ENCODE results near the gene HDAC11.
"Not testable (repeated sequence)": the region's sequence is repeated elsewhere in the genome, so short reads cannot be mapped to it uniquely, and the experiment has no call there.

HDAC11 gene, protein sequence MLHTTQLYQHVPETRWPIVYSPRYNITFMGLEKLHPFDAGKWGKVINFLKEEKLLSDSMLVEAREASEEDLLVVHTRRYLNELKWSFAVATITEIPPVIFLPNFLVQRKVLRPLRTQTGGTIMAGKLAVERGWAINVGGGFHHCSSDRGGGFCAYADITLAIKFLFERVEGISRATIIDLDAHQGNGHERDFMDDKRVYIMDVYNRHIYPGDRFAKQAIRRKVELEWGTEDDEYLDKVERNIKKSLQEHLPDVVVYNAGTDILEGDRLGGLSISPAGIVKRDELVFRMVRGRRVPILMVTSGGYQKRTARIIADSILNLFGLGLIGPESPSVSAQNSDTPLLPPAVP
- total RNA-seq = 4.8 to 10.0 reads per million in 2 donors

DNA sequence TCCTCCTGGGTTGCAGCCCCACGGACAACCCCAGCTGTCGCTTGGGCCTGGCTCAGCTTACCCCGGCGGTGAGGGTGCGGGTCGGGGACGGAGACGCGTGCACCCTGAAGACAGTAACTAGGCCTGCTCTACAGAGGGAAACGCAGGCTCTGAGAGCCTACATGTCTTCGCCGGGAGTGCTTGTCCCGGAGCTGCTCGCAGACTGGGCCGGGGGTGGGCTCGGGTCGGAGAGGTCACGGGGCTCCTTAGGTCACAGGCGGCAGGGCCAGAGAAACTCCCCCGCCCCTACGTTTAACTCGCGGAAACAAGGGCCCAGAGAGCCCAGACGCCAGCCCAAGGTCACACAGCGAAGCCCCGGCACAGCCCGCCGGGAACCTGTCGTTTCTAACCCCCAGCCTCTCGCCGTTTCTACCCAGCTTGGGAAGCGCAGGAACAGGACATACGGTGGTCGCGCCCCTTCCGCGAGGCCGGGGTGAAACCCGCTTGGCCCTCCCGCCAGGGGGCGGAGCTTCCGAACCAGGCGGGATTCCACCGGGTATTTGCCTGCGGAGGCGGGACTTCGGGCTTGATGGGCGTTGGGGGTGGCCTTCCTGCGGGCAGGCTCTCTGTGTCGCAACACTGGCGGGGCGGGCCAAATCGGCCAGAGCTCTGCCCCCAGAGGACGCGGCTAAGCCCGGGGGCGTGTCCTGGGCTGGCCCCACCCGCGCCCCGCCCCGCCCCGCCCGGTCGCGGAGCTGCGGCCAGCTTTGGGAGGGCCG, at the start of gene HDAC11:
Gene HDAC11, plus strand, starts transcription at position 725 of the 758 bp plus-strand sequence. CDS start 42 bp downstream, outside the sequence.
- DNase-seq = peak; percentile 98

DNA sequence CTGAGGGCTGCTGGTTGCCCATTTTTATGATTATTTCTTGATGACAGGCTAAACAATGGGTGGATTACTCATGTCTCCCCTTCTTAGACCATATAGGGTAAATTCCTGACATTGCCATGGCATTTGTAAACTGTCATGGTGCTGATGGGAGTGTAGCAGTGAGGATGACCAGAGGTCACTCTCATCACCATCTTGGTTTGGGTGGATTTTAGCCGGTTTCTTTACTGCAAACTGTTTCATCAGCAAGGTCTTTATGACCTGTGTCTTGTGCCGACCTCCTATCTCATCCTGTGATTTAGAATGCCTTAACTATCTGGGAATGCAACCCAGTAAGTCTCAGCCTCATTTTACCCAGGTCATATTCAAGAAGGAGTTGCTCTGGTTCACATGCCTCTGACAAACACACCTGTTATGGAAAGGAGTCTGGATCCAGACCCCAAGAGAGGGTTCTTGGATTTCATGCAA, 49.7 kb upstream of the HDAC11 start:
- DNase-seq = not testable (repeated sequence)

DNA sequence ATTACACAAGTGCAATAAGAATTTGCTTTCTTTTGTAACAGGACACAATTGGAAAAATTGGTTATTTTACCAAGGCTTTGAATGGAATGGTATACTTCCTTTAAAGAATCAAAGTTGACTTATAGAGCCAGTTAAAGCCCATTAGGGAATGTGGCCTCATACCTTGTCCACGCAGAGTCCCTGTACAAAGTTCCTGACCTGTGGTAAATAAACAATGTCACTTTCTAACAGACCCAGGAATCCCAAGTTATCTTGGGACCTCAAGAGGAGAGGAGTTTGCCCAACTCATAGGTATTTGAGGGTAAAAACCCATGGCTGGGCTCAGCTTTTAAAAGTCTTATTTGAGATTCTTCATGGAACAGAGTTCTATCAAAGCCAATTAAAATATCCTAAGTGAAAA, 48.0 kb upstream of the HDAC11 start:
- no peak for DNase-seq

DNA sequence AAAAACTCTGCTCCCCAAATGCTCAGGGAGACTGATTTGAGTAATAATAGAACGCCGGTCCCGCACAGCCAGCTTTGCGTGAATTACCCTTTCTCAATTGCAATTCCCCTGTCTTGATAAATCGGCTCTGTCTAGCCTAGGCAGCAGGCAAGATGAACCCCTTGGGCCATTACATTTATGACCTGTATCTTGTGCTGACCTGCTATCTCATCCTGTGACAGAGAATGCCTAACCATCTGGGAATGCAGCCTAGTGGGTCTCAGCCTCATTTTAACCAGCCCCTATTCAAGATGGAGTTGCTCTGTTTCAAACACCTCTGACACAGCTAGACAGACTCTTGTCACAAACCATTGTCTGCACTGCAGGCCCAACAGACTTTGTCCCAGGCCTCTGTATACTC, 46.2 kb upstream of the HDAC11 start:
- DNase-seq = no peak

DNA sequence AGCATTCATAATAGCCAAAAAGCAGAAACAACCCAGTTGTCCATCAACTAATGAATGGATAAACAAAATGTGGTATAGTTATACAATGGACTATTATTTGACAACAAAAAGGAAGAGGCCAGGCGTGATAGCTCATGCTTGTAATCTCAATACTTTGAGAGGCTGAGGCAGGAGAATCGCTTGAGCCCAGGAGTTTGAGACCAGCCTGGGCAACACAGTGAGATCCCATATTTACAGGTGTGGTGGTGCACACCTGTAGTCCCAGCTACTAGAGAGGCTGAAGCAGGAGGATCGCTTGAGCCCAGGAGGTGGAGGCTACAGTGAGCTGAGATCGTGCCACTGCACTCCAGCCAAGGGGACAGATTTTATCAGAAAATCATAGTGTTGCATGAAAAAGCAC, 43.9 kb upstream of the HDAC11 start:
- DNase-seq = not testable (repeated sequence)

DNA sequence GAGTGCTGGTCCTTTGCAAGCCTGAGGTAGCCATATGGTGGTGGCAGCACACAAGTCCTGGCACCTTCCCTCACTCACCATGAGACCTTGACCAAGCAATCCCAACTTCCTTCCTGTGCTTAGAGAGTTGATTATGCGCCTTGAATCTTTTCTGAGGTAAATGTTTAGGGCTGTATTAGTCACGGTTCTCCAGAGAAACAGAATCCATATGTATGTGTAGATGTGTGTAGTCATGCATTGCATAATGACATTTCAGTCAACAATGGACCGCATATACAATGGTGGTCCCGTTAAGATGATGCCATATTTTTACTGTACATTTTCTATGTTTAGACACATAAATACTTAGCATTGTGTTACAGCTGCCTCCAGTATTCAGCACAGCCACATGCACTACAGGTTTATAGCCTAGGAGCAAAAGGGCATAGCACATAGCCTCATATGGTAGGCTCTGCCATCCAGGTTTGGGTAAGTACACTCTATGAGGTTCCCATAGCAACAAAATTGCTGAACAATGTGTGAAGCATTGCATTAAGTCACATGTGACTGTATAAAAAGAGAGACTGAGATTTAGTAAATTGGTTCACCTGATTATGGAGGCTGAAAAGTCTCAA, 39.8 kb upstream of the HDAC11 start:
- DNase-seq = no peak

DNA sequence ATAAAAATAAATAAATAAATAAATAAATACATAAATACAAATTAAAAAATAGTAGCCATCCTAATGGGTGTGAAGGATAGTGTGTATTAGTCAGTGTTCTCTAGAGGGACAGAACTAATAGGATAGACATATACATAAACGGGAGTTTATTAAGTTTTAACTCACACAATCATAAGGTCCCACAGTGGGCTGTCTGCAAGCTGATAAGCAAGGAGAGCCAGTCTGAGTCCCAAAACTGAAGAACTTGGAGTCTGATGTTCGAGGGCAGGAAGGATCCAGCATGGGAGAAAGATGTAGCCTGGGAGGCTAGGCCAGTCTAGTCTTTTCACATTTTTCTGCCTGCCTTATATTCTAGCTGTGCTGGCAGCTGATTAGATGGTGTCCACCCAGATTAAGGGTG, 37.2 kb upstream of the HDAC11 start:
- not testable (repeated sequence) for DNase-seq

DNA sequence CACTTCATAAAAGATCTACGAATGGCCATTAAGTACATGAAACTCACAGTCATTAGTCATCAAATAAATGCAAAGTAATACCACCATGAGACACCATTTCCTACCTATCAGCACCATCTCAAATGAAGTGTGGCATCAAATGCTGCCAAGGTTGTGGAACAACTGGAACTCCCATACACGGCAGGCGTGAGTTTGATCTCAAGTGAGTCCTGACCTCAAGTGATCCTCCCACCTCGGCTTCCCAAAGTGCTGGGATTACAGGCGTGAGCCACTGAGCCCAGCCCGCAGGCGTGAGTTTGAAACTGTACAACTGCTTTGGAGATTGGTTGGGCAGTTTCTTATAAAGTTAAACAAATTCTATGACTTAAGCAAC, 28.8 kb upstream of the HDAC11 start:
- peak; percentile 21 for DNase-seq

DNA sequence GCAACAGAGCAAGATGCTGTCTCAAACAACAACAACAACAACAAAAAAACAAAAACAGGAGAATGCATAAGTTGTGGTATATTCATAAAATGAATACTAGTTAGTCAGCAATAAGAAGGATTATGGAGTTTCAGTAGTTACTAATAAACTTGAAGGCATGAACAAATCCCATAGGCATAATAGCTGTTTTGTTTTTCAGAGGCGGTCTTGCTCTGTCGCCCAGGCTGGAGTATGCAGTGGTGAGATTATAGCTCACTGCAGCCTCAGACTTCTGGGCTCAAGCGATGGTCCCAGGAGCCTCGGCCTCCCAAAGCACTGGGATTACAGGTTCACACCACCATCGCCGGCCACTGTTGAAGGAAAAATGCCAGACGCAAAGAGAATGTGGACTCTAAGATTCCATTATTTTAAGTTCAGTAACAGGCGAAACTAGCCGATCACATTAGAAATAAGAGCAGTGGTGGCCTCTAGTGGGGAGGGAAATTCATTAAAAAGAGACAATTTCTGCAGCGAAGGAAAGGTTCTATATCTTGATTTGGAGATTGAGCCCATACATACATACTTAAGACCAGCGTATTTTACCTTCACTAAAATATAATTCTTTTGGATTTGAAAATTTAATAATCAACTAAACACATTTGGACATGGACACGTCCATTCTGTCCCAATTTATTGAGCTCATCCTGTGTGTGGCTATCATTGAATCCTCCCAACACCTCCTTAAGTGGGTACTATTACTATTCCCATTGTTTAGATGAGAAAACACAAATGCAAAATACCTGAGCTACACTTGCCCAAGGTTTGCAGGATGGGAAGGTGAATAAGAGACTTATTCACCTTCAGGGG, 27.4 kb upstream of the HDAC11 start:
- DNase-seq = peak; percentile 16

DNA sequence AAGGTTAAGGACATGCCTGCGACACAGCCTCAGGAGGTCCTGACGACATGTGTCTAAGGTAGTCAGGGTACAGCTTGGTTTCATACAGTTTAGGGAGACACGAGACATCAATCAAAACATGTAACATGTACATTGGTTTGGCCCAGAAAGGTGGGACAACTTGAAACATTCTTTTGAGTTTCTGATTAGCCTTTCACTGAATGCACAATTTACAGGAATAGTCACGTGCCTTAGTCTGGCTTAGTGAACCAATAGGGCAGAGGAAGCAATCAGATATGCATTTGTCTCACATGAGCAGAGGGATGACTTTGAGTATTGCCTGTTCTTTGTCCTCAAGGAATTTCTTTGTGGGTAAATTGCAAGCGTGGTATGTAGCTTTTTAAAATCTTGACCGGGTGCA, 24.5 kb upstream of the HDAC11 start:
- DNase-seq = no peak

DNA sequence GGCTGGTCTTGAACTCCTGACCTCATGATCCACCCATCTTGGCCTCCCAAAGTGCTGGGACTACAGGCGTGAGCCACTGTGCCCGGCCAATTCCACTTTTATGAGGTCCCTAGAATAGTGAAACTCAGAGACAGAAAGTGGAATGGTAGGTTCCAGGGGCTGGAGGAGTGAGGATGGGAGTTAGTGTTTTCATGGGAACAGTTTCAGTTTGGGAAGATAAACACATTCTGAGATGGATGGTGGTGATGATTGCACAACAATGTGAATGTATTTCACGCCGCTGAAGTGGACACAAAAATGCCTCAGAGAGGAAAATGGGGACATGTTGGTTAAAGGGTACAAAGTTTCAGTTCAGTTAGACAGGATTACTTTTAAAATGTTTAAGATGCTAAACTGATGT, 22.5 kb upstream of the HDAC11 start:
- no peak for DNase-seq

DNA sequence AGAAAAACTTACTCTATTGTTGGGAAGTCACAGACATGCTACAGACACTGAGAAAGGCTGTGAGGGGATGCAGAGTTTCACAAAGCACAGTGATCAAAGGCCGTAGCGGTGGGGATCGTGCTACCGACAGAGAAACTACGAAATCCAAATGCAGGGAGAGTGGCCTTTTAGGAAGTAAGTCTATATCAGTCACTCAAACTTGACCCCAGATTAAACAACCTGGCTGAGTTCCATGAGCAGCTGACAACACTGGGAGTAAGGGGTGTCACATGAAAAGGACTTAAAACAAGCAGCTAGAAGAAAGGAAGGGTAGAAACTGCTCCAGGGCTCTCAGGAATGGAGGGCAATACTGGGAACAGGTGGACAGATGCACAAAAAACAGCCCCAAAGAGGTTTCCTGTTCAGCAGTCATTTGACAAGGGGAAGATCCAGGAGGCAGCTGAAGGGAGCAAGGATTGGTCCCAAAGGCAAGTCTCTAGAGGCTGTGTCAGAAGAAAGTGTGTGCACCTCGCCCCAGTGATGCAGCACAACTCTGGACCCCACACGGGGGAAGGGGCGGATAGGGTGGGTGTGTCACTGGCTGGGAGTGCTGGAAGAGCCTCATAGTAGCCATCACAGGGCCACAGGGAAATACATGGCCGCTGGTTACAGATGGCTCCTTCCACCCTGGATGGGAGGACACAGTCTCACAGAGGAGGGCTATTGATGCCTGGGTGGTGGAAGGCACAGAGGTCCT, 20.3 kb upstream of the HDAC11 start:
- no peak for DNase-seq

DNA sequence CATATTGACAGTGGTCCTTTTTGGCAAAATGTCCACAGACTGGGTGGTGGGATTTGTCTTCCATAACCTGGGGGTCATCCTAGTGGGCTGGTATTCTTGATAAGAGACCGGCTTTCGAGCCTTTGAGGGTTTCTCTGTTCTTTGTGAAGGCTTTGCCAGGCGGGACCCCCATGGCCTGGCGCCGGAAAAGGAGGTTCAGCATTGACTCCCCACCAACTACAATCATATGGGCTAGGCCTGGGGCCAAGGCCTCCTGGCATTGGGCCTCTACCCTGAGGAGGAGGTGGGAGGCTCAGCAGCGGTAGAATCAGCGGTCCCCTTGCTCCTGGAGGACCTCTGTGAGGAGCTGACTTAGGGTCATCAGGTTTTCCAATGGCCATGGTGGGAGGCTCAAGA, 19.8 kb upstream of the HDAC11 start:
- no peak for DNase-seq

DNA sequence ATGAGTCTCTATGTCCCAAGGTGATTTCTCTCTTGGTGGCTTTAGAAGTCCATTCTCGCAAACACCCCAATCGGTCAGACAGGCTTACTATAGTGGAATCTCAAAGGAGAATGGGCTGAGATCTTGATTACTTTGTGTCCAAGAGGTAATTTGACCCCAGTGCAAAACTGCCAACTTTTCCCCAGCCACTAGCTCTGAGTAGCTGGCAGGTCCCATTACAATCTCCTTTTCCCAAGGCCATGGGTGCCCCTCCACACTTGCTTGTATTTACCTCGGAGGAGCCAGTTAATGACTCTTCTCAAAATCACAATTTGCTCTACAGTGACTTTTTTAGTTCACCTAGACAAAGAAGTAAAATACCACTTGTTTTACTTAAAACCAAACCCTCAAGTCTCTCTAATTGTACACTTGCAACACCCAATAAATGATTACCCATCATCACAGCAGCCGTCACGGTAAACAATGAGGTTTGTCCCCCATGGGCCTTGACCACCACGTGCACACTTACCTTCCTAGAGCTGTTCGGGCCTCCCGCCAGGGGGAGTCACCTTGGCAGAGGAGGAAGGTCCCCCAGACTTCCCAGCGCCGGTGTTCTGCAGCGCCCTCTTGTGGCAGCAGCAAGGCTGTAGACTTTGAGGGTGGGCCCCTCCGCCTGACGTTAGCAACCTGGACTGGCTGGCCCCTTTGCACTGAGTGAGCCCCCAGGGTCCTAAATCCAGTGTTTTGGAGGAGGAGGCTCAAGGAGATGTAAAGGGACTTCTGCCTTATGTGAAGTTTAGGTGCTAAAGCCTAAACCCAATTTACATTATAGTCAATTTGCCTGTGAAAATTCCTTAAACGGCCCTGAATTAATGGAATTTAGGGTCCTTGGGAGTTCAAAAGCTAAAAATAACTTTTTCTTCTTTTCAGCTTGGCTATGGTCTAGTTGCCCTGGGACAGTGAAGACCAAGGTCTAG, 18.7 kb upstream of the HDAC11 start:
- peak; percentile 80 for DNase-seq

DNA sequence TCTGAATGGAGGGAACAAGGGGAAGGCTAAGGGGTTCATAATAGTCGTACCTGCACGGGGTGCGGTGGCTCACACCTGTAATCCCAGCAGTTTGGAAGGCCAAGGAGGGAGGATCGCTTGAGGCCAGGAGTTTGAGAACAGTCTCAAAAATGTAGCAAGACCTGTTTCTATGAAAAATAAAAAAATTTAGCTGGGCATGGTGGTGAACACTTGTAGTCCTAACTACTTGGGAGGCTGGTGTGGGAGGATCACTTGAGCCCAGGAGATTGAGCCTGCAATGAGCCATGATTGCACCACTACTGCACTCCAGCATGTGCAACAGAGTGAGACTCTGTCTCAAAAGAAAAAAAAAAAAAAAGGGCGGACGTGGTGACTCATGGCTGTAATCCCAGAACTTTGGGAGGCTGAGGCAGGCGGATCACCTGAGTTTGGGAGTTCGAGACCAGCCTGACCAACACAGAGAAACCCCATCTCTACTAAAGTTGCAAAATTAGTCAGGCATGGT, 17.9 kb upstream of the HDAC11 start:
- DNase-seq = no peak

DNA sequence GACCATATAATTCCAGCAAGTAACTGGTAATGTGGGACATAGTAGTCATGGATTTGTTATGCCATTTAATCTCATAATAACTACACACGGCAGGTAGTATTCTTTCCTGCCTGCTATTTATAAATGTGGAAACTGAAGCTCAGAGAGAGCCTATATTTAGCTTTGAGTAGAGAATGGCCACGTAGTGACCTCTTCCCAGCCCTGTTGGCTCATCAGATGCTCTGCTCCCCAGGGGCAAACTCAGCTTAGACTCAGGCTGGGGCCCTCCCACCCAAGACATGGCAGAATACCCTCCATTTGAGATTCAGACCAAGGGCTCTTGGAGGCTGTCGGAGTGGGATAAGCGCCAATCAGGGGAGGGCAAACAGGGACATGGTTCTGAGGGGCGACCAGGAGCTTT, 17.3 kb upstream of the HDAC11 start:
- DNase-seq = no peak

DNA sequence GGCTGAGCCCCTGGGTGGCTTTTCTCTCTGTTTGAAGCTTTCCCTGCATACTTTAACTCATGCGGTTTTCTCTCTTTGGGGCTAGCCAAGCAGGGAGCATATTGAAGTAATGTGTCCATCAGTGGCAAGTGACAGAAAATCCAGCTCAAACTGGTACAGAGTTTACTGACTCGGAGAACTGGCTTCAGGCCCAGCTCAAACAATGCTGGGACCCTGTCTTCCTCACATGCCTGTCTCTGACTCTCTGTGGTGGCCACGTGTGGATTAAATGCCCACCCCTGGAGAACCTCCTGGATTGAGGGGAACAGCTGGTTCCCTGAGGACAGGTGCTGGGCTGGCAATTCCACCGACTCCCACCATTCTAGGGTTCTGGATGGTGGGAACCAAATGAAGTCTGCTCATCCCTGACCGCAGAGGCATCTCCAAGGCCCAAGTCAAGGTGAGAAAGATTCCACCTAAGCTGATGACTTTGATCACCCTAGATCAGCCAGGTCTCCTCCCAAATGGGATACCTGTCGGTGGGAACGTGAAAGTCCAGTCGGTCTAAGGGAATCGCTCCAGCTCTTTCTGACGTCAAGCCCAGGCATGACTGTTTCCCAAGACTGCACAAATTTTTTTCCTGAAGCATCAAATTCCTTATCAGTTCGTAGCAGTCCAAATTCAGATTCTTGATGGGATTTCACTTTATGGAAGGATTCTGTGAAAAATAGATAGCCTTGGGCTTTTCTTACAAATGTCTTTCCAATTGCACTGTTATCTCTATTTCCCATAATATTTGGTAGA, 16.3 kb upstream of the HDAC11 start:
- no peak for DNase-seq

DNA sequence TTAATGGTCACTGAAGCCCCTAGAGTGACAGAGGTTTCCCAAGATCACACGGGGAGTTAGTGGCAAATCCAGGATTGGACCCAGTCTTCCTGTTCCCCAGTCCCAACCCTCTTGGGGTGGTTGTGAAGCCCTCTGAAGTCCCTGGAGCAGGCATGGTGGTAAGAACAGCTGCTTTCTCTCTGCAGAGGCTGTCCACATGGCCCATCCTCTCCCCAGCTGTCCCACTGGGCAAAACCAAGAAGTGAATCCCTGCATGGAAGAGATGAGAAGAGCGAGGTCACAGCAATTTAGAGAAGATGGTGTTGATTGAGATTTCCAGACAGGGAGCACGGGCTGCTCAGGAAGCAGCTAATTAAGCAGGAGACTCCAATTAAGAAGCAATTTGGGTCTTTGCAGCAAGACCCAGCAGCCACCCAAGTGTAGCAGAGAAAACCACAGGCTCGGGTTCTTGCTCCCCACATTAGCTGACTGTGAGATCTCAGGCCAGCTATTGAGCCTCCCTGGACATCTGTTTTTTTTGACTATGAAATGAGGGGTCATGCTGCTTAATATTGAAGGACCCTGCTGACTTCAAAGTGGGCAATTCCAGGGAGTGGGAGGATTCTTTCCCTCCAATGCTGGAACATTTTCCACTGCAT, 14.8 kb upstream of the HDAC11 start:
- DNase-seq = no peak

DNA sequence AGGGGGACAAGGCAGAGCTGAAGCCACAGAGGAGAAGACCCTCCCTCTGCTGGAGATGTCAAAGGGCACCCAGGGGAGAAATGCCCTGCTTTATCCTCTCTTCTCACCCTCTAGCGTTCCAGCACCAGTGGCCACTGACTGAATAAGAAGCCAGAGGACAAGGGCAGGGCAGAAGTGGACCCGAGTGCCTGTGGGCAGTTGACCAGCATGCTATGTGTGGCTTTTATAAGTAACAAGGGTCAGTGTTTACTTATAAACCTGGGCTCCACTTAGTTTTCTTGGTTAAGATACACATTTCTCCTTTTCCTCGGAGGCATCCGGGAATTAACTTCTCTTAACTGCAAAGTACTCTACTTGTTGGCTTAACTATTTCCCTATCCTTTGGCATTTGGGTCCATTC, 13.3 kb upstream of the HDAC11 start:
- DNase-seq = no peak

All from T-helper 9 cell (primary cell).